GM23338 (cell line): Measurements from ENCODE around the gene CDH4. TPM values are rescaled to one million over a fixed set of nuclear protein-coding genes. Genes with fewer than 3 reads are reported as not detected.

Source experiments
- ATAC-seq: fragments of 200-7000 bp; cut with Tn5 transposase; 3 replicates; pipeline ENCODE4 v1.9.1; 2020
- DNase-seq: peaks from one replicate; pipeline ENCODE4 v3.0.0-alpha.2; 2015; ENCODE audit warnings: low spot score
- H2AFZ ChIP-seq: fragments of 200-600 bp; sonication (generic); 2 replicates; pipeline ENCODE4 v1.8.0; 2016; ENCODE audit warnings: antibody characterized with exemption, mild to moderate bottlenecking, moderate library complexity
- H3F3A ChIP-seq: fragments of 200-600 bp; sonication (generic); replicated peaks from 2 replicates; pipeline ENCODE4 v1.8.0; 2017; ENCODE audit warnings: antibody characterized with exemption, mixed run types, low read depth
- H3K27ac ChIP-seq: fragments of 200-600 bp; sonication (generic); 2 replicates; pipeline ENCODE4 v1.6.1; 2016; ENCODE audit warnings: low read depth
- H3K27me3 ChIP-seq: fragments of 200-600 bp; sonication (generic); 2 replicates; pipeline ENCODE4 v1.8.0; 2016; ENCODE audit warnings: mild to moderate bottlenecking, mixed run types, moderate library complexity; ENCODE audit not compliant: insufficient read depth
- H3K36me3 ChIP-seq: fragments of 200-600 bp; sonication (generic); 2 replicates; pipeline ENCODE4 v1.8.0; 2016; ENCODE audit warnings: mild to moderate bottlenecking; ENCODE audit not compliant: insufficient read depth
- H3K4me1 ChIP-seq: fragments of 200-600 bp; sonication (generic); 2 replicates; pipeline ENCODE4 v1.8.0; 2016; ENCODE audit warnings: mild to moderate bottlenecking, moderate library complexity; ENCODE audit not compliant: insufficient read depth
- H3K4me2 ChIP-seq: fragments of 200-600 bp; sonication (generic); 2 replicates; pipeline ENCODE4 v1.7.1; 2017; ENCODE audit warnings: mixed run types
- H3K4me3 ChIP-seq: fragments of 200-600 bp; sonication (generic); 2 replicates; pipeline ENCODE4 v1.6.1; 2016; ENCODE audit warnings: mixed run types
- H3K79me2 ChIP-seq: fragments of 200-600 bp; sonication (generic); replicated peaks from 2 replicates; pipeline ENCODE4 v1.8.0; 2017; ENCODE audit warnings: mild to moderate bottlenecking; ENCODE audit not compliant: insufficient read depth
- H3K9me2 ChIP-seq: fragments of 200-600 bp; sonication (generic); 2 replicates; pipeline ENCODE4 v1.8.0; 2017; ENCODE audit not compliant: insufficient read depth
- H4K20me1 ChIP-seq: fragments of 200-600 bp; sonication (generic); replicated peaks from 2 replicates; pipeline ENCODE4 v1.8.0; 2017; ENCODE audit warnings: mild to moderate bottlenecking; ENCODE audit not compliant: insufficient read depth
- H3K27ac Mint-ChIP-seq: 2 replicates; pipeline ENCODE4 v1.8.0; 2020; ENCODE audit warnings: inconsistent platforms, mild to moderate bottlenecking, moderate library complexity, mixed read lengths
- H3K27me3 Mint-ChIP-seq: 3 replicates; pipeline ENCODE4 v1.8.0; 2022; ENCODE audit warnings: low read depth, mild to moderate bottlenecking, moderate library complexity, mixed read lengths, inconsistent platforms; ENCODE audit not compliant: insufficient read depth, poor library complexity
- H3K36me3 Mint-ChIP-seq: 3 replicates; pipeline ENCODE4 v1.8.0; 2021; ENCODE audit warnings: low read depth, mild to moderate bottlenecking, inconsistent platforms, moderate library complexity, mixed read lengths
- H3K4me1 Mint-ChIP-seq: 3 replicates; pipeline ENCODE4 v1.8.0; 2020; ENCODE audit warnings: mild to moderate bottlenecking, inconsistent platforms, mixed read lengths
- H3K4me3 Mint-ChIP-seq: 3 replicates; pipeline ENCODE4 v1.8.0; 2021; ENCODE audit warnings: moderate library complexity, mild to moderate bottlenecking, inconsistent platforms, mixed read lengths
- H3K9me3 Mint-ChIP-seq: 3 replicates; pipeline ENCODE4 v1.8.0; 2020; ENCODE audit warnings: moderate library complexity, mild to moderate bottlenecking, inconsistent platforms, mixed read lengths
- CREB1 ChIP-seq: fragments of 250-450 bp; sonication (Bioruptor Pico); IDR thresholded peaks from 2 replicates; pipeline ENCODE4 v1.5.0; 2020; ENCODE audit warnings: low read depth, mild to moderate bottlenecking, moderate library complexity
- EZH2 ChIP-seq: fragments of 200-600 bp; sonication (generic); IDR thresholded peaks from one replicate; pipeline ENCODE4 v1.8.0; 2017; ENCODE audit warnings: antibody characterized with exemption, mild to moderate bottlenecking, low read depth; ENCODE audit not compliant: unreplicated experiment
- JUNB ChIP-seq: IDR thresholded peaks from one replicate; pipeline ENCODE4 v1.6.1; 2016; ENCODE audit warnings: antibody characterized with exemption; ENCODE audit not compliant: unreplicated experiment
- REST ChIP-seq: IDR thresholded peaks from one replicate; pipeline ENCODE4 v1.6.1; 2018; ENCODE audit warnings: antibody characterized with exemption; ENCODE audit not compliant: unreplicated experiment
- ZNF331 ChIP-seq: fragments of 250-450 bp; sonication (Bioruptor Pico); IDR thresholded peaks from 2 replicates; pipeline ENCODE4 v1.5.0; 2020; ENCODE audit warnings: low read depth, mild to moderate bottlenecking, moderate library complexity
- polyA plus RNA-seq: library from polyadenylated mRNA; unstranded; fragments of >200 nt; fragmentation: Nextera tagmentation; extraction: Ambion mirVana; gene quantifications from 2 replicates; pipeline ENCODE4 v1.2.1, GENCODE V29; 2016
- total RNA-seq: library from RNA; depleted of rRNA; stranded (reverse); fragments of >200 nt; shearing (Covaris generic); gene quantifications from 2 replicates; pipeline ENCODE4 v1.2.3, GENCODE V29; 2014
- TF ChIP-seq, protein P1 (sequence below): fragments of 250-450 bp; sonication (Bioruptor Pico); IDR thresholded peaks from 2 replicates; pipeline ENCODE4 v1.5.0; 2020; ENCODE audit warnings: mild to moderate bottlenecking, moderate library complexity
- TF ChIP-seq, protein P2 (sequence below), 2 experiments: fragments of 200-600 bp in 1 of 2; sonication (generic) in 1 of 2; conservative IDR thresholded peaks; 2 replicates each; pipeline versions ENCODE4 v1.5.1 to v1.6.1; 2016 to 2017; ENCODE audit warnings: antibody characterized with exemption in 2 of 2, low read depth in 2 of 2, mild to moderate bottlenecking in 2 of 2, moderate library complexity in 1 of 2

Gene CDH4
- total and polyA plus RNA-seq, 2 experiments from 2014 or later, result 1.2 to 4.2 TPM

DNA sequence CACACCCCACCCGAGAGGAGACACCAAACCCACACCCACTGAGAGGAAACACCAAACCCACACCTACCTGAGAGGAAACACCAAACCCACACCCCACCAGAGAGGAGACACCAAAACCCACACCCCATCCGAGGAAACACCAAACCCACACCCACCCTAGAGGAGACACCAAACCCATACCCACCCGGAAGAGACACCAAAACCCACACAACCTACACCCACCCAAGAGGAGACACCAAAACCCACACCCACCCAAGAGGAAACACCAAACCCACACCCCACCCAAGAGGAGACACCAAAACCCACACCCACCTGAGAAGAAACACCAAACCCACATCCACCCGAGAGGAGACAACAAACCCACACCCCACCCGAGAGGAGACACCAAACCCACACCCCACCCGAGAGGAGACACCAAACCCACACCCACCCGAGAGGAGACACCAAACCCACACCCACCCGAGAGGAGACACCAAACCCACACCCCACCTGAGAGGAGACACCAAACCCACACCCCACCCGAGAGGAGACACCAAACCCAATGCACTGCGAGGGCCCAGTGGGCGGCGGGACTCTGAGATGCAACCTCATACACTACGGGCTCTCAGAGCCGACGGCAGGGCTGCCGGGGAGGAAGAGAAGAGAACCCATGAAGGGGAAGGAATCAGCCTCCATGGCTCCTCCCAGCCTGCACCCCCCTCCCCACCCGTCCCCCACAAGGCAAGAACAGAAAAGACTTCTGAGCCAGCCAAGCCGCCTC is 730.3 kb downstream of the CDH4 start (continued):
- TF ChIP-seq, protein P1, sequence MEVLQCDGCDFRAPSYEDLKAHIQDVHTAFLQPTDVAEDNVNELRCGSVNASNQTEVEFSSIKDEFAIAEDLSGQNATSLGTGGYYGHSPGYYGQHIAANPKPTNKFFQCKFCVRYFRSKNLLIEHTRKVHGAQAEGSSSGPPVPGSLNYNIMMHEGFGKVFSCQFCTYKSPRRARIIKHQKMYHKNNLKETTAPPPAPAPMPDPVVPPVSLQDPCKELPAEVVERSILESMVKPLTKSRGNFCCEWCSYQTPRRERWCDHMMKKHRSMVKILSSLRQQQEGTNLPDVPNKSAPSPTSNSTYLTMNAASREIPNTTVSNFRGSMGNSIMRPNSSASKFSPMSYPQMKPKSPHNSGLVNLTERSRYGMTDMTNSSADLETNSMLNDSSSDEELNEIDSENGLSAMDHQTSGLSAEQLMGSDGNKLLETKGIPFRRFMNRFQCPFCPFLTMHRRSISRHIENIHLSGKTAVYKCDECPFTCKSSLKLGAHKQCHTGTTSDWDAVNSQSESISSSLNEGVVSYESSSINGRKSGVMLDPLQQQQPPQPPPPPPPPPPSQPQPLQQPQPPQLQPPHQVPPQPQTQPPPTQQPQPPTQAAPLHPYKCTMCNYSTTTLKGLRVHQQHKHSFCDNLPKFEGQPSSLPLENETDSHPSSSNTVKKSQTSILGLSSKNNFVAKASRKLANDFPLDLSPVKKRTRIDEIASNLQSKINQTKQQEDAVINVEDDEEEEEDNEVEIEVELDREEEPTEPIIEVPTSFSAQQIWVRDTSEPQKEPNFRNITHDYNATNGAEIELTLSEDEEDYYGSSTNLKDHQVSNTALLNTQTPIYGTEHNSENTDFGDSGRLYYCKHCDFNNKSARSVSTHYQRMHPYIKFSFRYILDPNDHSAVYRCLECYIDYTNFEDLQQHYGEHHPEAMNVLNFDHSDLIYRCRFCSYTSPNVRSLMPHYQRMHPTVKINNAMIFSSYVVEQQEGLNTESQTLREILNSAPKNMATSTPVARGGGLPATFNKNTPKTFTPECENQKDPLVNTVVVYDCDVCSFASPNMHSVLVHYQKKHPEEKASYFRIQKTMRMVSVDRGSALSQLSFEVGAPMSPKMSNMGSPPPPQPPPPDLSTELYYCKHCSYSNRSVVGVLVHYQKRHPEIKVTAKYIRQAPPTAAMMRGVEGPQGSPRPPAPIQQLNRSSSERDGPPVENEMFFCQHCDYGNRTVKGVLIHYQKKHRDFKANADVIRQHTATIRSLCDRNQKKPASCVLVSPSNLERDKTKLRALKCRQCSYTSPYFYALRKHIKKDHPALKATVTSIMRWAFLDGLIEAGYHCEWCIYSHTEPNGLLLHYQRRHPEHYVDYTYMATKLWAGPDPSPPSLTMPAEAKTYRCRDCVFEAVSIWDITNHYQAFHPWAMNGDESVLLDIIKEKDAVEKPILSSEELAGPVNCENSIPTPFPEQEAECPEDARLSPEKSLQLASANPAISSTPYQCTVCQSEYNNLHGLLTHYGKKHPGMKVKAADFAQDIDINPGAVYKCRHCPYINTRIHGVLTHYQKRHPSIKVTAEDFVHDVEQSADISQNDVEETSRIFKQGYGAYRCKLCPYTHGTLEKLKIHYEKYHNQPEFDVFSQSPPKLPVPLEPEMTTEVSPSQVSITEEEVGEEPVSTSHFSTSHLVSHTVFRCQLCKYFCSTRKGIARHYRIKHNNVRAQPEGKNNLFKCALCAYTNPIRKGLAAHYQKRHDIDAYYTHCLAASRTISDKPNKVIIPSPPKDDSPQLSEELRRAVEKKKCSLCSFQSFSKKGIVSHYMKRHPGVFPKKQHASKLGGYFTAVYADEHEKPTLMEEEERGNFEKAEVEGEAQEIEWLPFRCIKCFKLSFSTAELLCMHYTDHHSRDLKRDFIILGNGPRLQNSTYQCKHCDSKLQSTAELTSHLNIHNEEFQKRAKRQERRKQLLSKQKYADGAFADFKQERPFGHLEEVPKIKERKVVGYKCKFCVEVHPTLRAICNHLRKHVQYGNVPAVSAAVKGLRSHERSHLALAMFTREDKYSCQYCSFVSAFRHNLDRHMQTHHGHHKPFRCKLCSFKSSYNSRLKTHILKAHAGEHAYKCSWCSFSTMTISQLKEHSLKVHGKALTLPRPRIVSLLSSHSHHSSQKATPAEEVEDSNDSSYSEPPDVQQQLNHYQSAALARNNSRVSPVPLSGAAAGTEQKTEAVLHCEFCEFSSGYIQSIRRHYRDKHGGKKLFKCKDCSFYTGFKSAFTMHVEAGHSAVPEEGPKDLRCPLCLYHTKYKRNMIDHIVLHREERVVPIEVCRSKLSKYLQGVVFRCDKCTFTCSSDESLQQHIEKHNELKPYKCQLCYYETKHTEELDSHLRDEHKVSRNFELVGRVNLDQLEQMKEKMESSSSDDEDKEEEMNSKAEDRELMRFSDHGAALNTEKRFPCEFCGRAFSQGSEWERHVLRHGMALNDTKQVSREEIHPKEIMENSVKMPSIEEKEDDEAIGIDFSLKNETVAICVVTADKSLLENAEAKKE, result no peak
- TF ChIP-seq EZH2 (no peak), JUNB (no peak)

GRCh38 chr20:61982951-61983315 is 730.9 kb downstream of the CDH4 start:
- Mint-ChIP-seq H3K4me3 (no peak overlapping the region), H3K4me1 (no peaks in the 10 kb centered on the region; the same call in 2 of the 3 replicates), H3K27me3 (peaks cover 11% of the 10 kb centered on the region), H3K9me3 (peaks cover 7% of the 10 kb centered on the region; the same call in 2 of the 3 replicates), H3K36me3 (peaks cover 46% of the 10 kb centered on the region), H3K27ac (no peak overlapping the region)
- Histone ChIP-seq H4K20me1 (peaks cover 13% of the 10 kb centered on the region), H3K27ac (no peak overlapping the region), H3K9me2 (no peaks in the 10 kb centered on the region), H3K4me1 (no peaks in the 10 kb centered on the region), H3K4me3 (no peak overlapping the region), H3K4me2 (no peak overlapping the region), H3K27me3 (no peaks in the 10 kb centered on the region), H3F3A (no peaks in the 10 kb centered on the region), H3K36me3 (no peaks in the 10 kb centered on the region), H3K79me2 (peaks cover 25% of the 10 kb centered on the region), H2AFZ (no peak overlapping the region)
- DNase-seq (no peak), ATAC-seq (no peak)
- TF ChIP-seq EZH2 (no peak), ZNF331 (CRISPR knock-in tag) (no peak), CREB1 (CRISPR knock-in tag) (no peak), JUNB (no peak), REST (no peak)
- TF ChIP-seq, protein P2, sequence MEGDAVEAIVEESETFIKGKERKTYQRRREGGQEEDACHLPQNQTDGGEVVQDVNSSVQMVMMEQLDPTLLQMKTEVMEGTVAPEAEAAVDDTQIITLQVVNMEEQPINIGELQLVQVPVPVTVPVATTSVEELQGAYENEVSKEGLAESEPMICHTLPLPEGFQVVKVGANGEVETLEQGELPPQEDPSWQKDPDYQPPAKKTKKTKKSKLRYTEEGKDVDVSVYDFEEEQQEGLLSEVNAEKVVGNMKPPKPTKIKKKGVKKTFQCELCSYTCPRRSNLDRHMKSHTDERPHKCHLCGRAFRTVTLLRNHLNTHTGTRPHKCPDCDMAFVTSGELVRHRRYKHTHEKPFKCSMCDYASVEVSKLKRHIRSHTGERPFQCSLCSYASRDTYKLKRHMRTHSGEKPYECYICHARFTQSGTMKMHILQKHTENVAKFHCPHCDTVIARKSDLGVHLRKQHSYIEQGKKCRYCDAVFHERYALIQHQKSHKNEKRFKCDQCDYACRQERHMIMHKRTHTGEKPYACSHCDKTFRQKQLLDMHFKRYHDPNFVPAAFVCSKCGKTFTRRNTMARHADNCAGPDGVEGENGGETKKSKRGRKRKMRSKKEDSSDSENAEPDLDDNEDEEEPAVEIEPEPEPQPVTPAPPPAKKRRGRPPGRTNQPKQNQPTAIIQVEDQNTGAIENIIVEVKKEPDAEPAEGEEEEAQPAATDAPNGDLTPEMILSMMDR (conservative IDR thresholded peaks at IDR 0.05; ENCODE audit: low read depth in 2 of 2), result no peak
